Endothelial cell of umbilical vein (primary cell): Measurements from ENCODE around the gene FAM222A. TPM values are rescaled to one million over a fixed set of nuclear protein-coding genes. Genes with fewer than 3 reads are reported as not detected.
A peak's percentile ranks its signal among the peaks of the same experiment; 100 is the strongest.

ENCODE experiments used
- BruUV-seq: library from RNA; stranded (reverse); fragments of 400-500 nt; replicated peaks from 2 replicates; lab custom pipeline; 2021; lab: Mats Ljungman, UMichigan
- CTCF ChIA-PET: fragments of 300-600, 350-600 bp; sonication (Branson Sonifier 250); formaldehyde crosslinking; loops from one replicate; lab custom pipeline; 2021; ENCODE audit warnings: antibody characterized with exemption, inconsistent platforms; lab: Charles Lee
- POLR2A ChIA-PET: fragments of 300-600, 350-600 bp; sonication (Branson Sonifier 250); formaldehyde crosslinking; loops from one replicate; lab custom pipeline; 2021; ENCODE audit warnings: antibody characterized with exemption, inconsistent platforms; lab: Charles Lee
- DNase-seq: peaks from one replicate; pipeline ENCODE4 v3.0.0-alpha.2; 2011; ENCODE audit warnings: low read depth, low spot score
- FAIRE-seq: peaks from 2 replicates; lab custom pipeline; 2011; peaks lifted over from hg19 to GRCh38; lab: Jason Lieb, UNC
- H2AFZ ChIP-seq: 2 replicates; pipeline ENCODE4 v1.6.0; 2012; ENCODE audit warnings: low read depth, low read length, control low read depth, inconsistent platforms
- H3K27ac ChIP-seq: 2 replicates; pipeline ENCODE4 v1.5.1; 2011; ENCODE audit warnings: low read depth, mild to moderate bottlenecking, control low read depth, low read length, moderate library complexity; ENCODE audit not compliant: insufficient read depth
- H3K27me3 ChIP-seq, 2 experiments: 2 replicates each; pipeline versions ENCODE4 v1.6.0 to v1.6.1; 2011; ENCODE audit warnings: low read length in 2 of 2, mixed read lengths in 1 of 2; ENCODE audit not compliant: control insufficient read depth in 2 of 2, insufficient read depth in 2 of 2
- H3K36me3 ChIP-seq, 2 experiments: 2 replicates in 1 of 2; 3 replicates in 1 of 2; pipeline ENCODE4 v1.5.1; 2011; ENCODE audit warnings: low read length in 2 of 2, mild to moderate bottlenecking in 1 of 2, moderate library complexity in 1 of 2; ENCODE audit not compliant: control insufficient read depth in 2 of 2, insufficient read depth in 2 of 2; ENCODE audit errors: extremely low read depth in 1 of 2
- H3K4me1 ChIP-seq: 3 replicates; pipeline ENCODE4 v1.5.1; 2011; ENCODE audit warnings: mild to moderate bottlenecking, low read length; ENCODE audit not compliant: control insufficient read depth, insufficient read depth; ENCODE audit errors: extremely low read depth
- H3K4me2 ChIP-seq: 2 replicates; pipeline ENCODE4 v1.6.1; 2011; ENCODE audit warnings: low read length, control low read depth, mixed read lengths; ENCODE audit not compliant: insufficient read depth
- H3K4me3 ChIP-seq, 3 experiments: fragments of 200-600 bp in 1 of 3; sonication (generic), shearing (Covaris generic) in 1 of 3; replicated peaks in 1 of 3; 2 replicates each; pipeline ENCODE4 v1.5.1; 2011 to 2016; ENCODE audit warnings: control low read depth in 3 of 3, low read length in 3 of 3, mild to moderate bottlenecking in 2 of 3, inconsistent platforms in 1 of 3, low read depth in 1 of 3, moderate library complexity in 1 of 3; ENCODE audit not compliant: insufficient read depth in 1 of 3
- H3K79me2 ChIP-seq: 2 replicates; pipeline ENCODE4 v1.6.0; 2012; ENCODE audit warnings: low read length, inconsistent platforms; ENCODE audit not compliant: control insufficient read depth, insufficient read depth
- H3K9ac ChIP-seq: replicated peaks from 2 replicates; pipeline ENCODE3; 2011; ENCODE audit warnings: low read length, control low read depth; ENCODE audit not compliant: insufficient read depth; ENCODE audit errors: extremely low read depth
- H3K9me1 ChIP-seq: replicated peaks from 3 replicates; pipeline ENCODE4 v1.6.0; 2011; ENCODE audit warnings: mild to moderate bottlenecking, low read length; ENCODE audit not compliant: control insufficient read depth, insufficient read depth; ENCODE audit errors: extremely low read depth
- H3K9me3 ChIP-seq: replicated peaks from 2 replicates; pipeline ENCODE4 v1.5.1; 2012; ENCODE audit warnings: low read length, inconsistent platforms; ENCODE audit not compliant: control insufficient read depth, insufficient read depth
- H4K20me1 ChIP-seq: replicated peaks from 2 replicates; pipeline ENCODE3; 2011; ENCODE audit warnings: mild to moderate bottlenecking, low read length; ENCODE audit not compliant: control insufficient read depth, insufficient read depth; ENCODE audit errors: extremely low read depth
- CTCF ChIP-seq, 2 donors: IDR thresholded peaks; 1 replicate in 1 of 2; 2 replicates in 1 of 2; pipeline ENCODE4 v1.5.1; 2011; ENCODE audit warnings: low read length in 2 of 2, mild to moderate bottlenecking in 2 of 2, moderate library complexity in 2 of 2, control low read depth in 1 of 2, inconsistent platforms in 1 of 2, low read depth in 1 of 2; ENCODE audit not compliant: insufficient read depth in 1 of 2; ENCODE audit errors: extremely low read depth in 1 of 2
- EZH2 ChIP-seq: IDR thresholded peaks from 2 replicates; pipeline ENCODE4 v1.6.1; 2012; ENCODE audit warnings: borderline replicate concordance, low read depth, mild to moderate bottlenecking, moderate library complexity, low read length, inconsistent platforms; ENCODE audit not compliant: severe bottlenecking
- FOS ChIP-seq: IDR thresholded peaks from 2 replicates; pipeline ENCODE4 v1.6.1; 2011; ENCODE audit warnings: mild to moderate bottlenecking, low read length, moderate library complexity, borderline replicate concordance; ENCODE audit not compliant: insufficient read depth
- GATA2 ChIP-seq: IDR thresholded peaks from 2 replicates; pipeline ENCODE4 v1.7.0; 2011; ENCODE audit warnings: low read depth, mild to moderate bottlenecking, moderate library complexity, mixed read lengths, low read length; ENCODE audit not compliant: insufficient read length, insufficient read depth
- dilution Hi-C: fragments of 300-500 bp; cut with MboI; formaldehyde crosslinking; loops from one replicate; pipeline ENCODE4 v1.15.0; 2019; ENCODE audit warnings: low sequenced_read_pairs; ENCODE audit not compliant: extremely low pct_ligation_motif_present
- intact Hi-C: fragments of 100-400 bp; cut with micrococcal nuclease; formaldehyde crosslinking; loops from one replicate; pipeline ENCODE4 v1.10.0; 2022
- polyA plus RNA-seq, 4 experiments: library from polyadenylated mRNA; depleted of rRNA in 3 of 4; stranded (reverse) in 3 of 4; unstranded in 1 of 4; fragments of >200 nt; gene quantifications; 2 replicates each; pipeline versions ENCODE4 v1.2.1 to v1.2.3, GENCODE V29; 2011 to 2012; ENCODE audit warnings: missing spikeins in 1 of 4
- total RNA-seq: library from RNA; stranded (reverse); gene quantifications from 2 replicates; pipeline ENCODE4 v1.2.3, GENCODE V29; 2021

FAM222A gene
- total and polyA plus RNA-seq, 2 donors (not counting 3 experiments of a cell fraction or from before 2014, with no cell fraction given), result 0.62 to 1.7 TPM

GRCh38 chr12:109764123-109764522 is 50.5 kb downstream of the FAM222A start:
- intact Hi-C loops, result no loop called here
- Histone ChIP-seq H2AFZ (no peak overlapping the region), H3K9ac (no peak overlapping the region), H3K4me2 (no peak overlapping the region), H3K4me1 (no peaks in the 10 kb centered on the region), H4K20me1 (no peaks in the 10 kb centered on the region), H3K9me3 (no peaks in the 10 kb centered on the region), H3K79me2 (no peaks in the 10 kb centered on the region), H3K27ac (no peak overlapping the region), H3K36me3 (no peaks in the 10 kb centered on the region), H3K27me3 (no peaks in the 10 kb centered on the region), H3K9me1 (no peaks in the 10 kb centered on the region), H3K4me3 (no peak overlapping the region)
- TF ChIP-seq EZH2 (no peak), GATA2 (no peak), FOS (no peak), CTCF (IDR thresholded peaks at IDR 0.05; ENCODE audit: extremely low read depth in 1 of 2, insufficient read depth in 1 of 2, low read depth in 1 of 2, low read length in 2 of 2) (peak in 1 of 2 donors; percentile 10)
- no peak for DNase-seq
- no peak for FAIRE-seq
- ChIA-PET POLR2A (no interaction called here), CTCF (interaction anchor here (0.8 to 1.3 kb wide), 3 partner anchors 84 to 336 kb away, joined by 3 read pairs; no protein-coding TSS in a partner anchor)
- no TSS peak for BruUV-seq
- dilution Hi-C loops, result no loop called here
